Astrocyte (in vitro differentiated cells and primary cell): ENCODE measurements around the gene TARS3.

ENCODE experiments used
- CTCF ChIP-seq: IDR thresholded peaks from 2 replicates; pipeline ENCODE4 v1.5.1; 2011; ENCODE audit warnings: low read depth, mild to moderate bottlenecking, inconsistent platforms, low read length, moderate library complexity; ENCODE audit not compliant: insufficient read depth
- EZH2 ChIP-seq: IDR thresholded peaks from 2 replicates; pipeline ENCODE4 v1.6.1; 2012; ENCODE audit warnings: mild to moderate bottlenecking, low read length, inconsistent platforms; ENCODE audit not compliant: insufficient read depth

- TF ChIP-seq CTCF (no peak), EZH2 (no peak)
Observed at GRCh38 chr15:101669744-101670143, 54.5 kb downstream of the TARS3 start.
